GM19239 (cell line): ENCODE results near the gene PLA2G6.
A peak's percentile ranks its signal among the peaks of the same experiment; 100 is the strongest.
"Not testable (repeated sequence)": the region's sequence is repeated elsewhere in the genome, so short reads cannot be mapped to it uniquely, and the experiment has no call there.

Source experiments
- DNase-seq: peaks from one replicate; pipeline ENCODE4 v3.0.0; 2011; ENCODE audit warnings: low spot score; ENCODE audit not compliant: insufficient read length
- FAIRE-seq: peaks from 2 replicates; lab custom pipeline; 2011; peaks lifted over from hg19 to GRCh38; lab: Jason Lieb, UNC

Gene PLA2G6

GRCh38 chr22:38196791-38197419 is 15.3 kb upstream of the PLA2G6 start:
- no peak for FAIRE-seq
- no peak for DNase-seq

GRCh38 chr22:38193580-38193979 is 11.9 kb upstream of the PLA2G6 start:
- no peak for DNase-seq

GRCh38 chr22:38192475-38192863 is 10.8 kb upstream of the PLA2G6 start:
- DNase-seq (no peak), FAIRE-seq (no peak)

More at GRCh38 chr22:38193580-38193979, 11.9 kb upstream of the PLA2G6 start:
- FAIRE-seq = no peak

GRCh38 chr22:38191731-38192474 is 10.3 kb upstream of the PLA2G6 start:
- no peak for DNase-seq
- FAIRE-seq = no peak

- DNase-seq (no peak), FAIRE-seq (no peak)
Measured at GRCh38 chr22:38191055-38191454, 9.4 kb upstream of the PLA2G6 start.

GRCh38 chr22:38190581-38190980 is 9.0 kb upstream of the PLA2G6 start:
- FAIRE-seq = no peak

GRCh38 chr22:38189104-38189503 is 7.5 kb upstream of the PLA2G6 start:
- DNase-seq = no peak
- FAIRE-seq = no peak

More at GRCh38 chr22:38190581-38190980, 9.0 kb upstream of the PLA2G6 start:
- no peak for DNase-seq

- FAIRE-seq (no peak), DNase-seq (no peak)
Measured at GRCh38 chr22:38187413-38188212, 6.0 kb upstream of the PLA2G6 start.

- FAIRE-seq = no peak
Measured at GRCh38 chr22:38186429-38186828, 4.8 kb upstream of the PLA2G6 start.

GRCh38 chr22:38184788-38185187 is 3.2 kb upstream of the PLA2G6 start:
- DNase-seq (no peak), FAIRE-seq (no peak)

More at GRCh38 chr22:38186429-38186828, 4.8 kb upstream of the PLA2G6 start:
- no peak for DNase-seq

GRCh38 chr22:38180841-38181452 is 683 bp downstream of the PLA2G6 start:
- DNase-seq (no peak), FAIRE-seq (no peak)

- FAIRE-seq, DNase-seq: not testable (repeated sequence)
Measured at GRCh38 chr22:38178605-38178937, 3.1 kb downstream of the PLA2G6 start.

GRCh38 chr22:38177926-38178604 is 3.6 kb downstream of the PLA2G6 start:
- no peak for FAIRE-seq

GRCh38 chr22:38177571-38177925 is 4.1 kb downstream of the PLA2G6 start:
- not testable (repeated sequence) for FAIRE-seq, DNase-seq

More at GRCh38 chr22:38177926-38178604, 3.6 kb downstream of the PLA2G6 start:
- DNase-seq = no peak

GRCh38 chr22:38177044-38177443 is 4.6 kb downstream of the PLA2G6 start:
- no peak for DNase-seq
- peak; percentile 52 for FAIRE-seq

GRCh38 chr22:38176170-38176741 is 5.4 kb downstream of the PLA2G6 start:
- FAIRE-seq (peak; percentile 78), DNase-seq (peak; percentile 23)

GRCh38 chr22:38175206-38176118 is 6.2 kb downstream of the PLA2G6 start:
- no peak for FAIRE-seq
- DNase-seq = no peak

- no peak for FAIRE-seq
- DNase-seq = no peak
Measured at GRCh38 chr22:38174626-38175025, 7.0 kb downstream of the PLA2G6 start.

GRCh38 chr22:38173641-38173906 is 8.1 kb downstream of the PLA2G6 start:
- FAIRE-seq (no peak), DNase-seq (no peak)
